Endothelial cell of umbilical vein (primary cell): Measurements from ENCODE around the gene CENPP. TPM values are rescaled to one million over a fixed set of nuclear protein-coding genes. Genes with fewer than 3 reads are reported as not detected.
A peak's percentile ranks its signal among the peaks of the same experiment; 100 is the strongest.

Experiments used
- BruUV-seq: library from RNA; stranded (reverse); fragments of 400-500 nt; replicated peaks from 2 replicates; lab custom pipeline; 2021; lab: Mats Ljungman, UMichigan
- CTCF ChIA-PET: fragments of 300-600, 350-600 bp; sonication (Branson Sonifier 250); formaldehyde crosslinking; loops from one replicate; lab custom pipeline; 2021; ENCODE audit warnings: antibody characterized with exemption, inconsistent platforms; lab: Charles Lee
- POLR2A ChIA-PET: fragments of 300-600, 350-600 bp; sonication (Branson Sonifier 250); formaldehyde crosslinking; loops from one replicate; lab custom pipeline; 2021; ENCODE audit warnings: antibody characterized with exemption, inconsistent platforms; lab: Charles Lee
- DNase-seq: peaks from one replicate; pipeline ENCODE4 v3.0.0-alpha.2; 2011; ENCODE audit warnings: low read depth, low spot score
- FAIRE-seq: peaks from 2 replicates; lab custom pipeline; 2011; peaks lifted over from hg19 to GRCh38; lab: Jason Lieb, UNC
- H2AFZ ChIP-seq: 2 replicates; pipeline ENCODE4 v1.6.0; 2012; ENCODE audit warnings: low read depth, low read length, control low read depth, inconsistent platforms
- H3K27ac ChIP-seq: 2 replicates; pipeline ENCODE4 v1.5.1; 2011; ENCODE audit warnings: low read depth, mild to moderate bottlenecking, control low read depth, low read length, moderate library complexity; ENCODE audit not compliant: insufficient read depth
- H3K27me3 ChIP-seq, 2 experiments: 2 replicates each; pipeline versions ENCODE4 v1.6.0 to v1.6.1; 2011; ENCODE audit warnings: low read length in 2 of 2, mixed read lengths in 1 of 2; ENCODE audit not compliant: control insufficient read depth in 2 of 2, insufficient read depth in 2 of 2
- H3K36me3 ChIP-seq, 2 experiments: 2 replicates in 1 of 2; 3 replicates in 1 of 2; pipeline ENCODE4 v1.5.1; 2011; ENCODE audit warnings: low read length in 2 of 2, mild to moderate bottlenecking in 1 of 2, moderate library complexity in 1 of 2; ENCODE audit not compliant: control insufficient read depth in 2 of 2, insufficient read depth in 2 of 2; ENCODE audit errors: extremely low read depth in 1 of 2
- H3K4me1 ChIP-seq: 3 replicates; pipeline ENCODE4 v1.5.1; 2011; ENCODE audit warnings: mild to moderate bottlenecking, low read length; ENCODE audit not compliant: control insufficient read depth, insufficient read depth; ENCODE audit errors: extremely low read depth
- H3K4me2 ChIP-seq: 2 replicates; pipeline ENCODE4 v1.6.1; 2011; ENCODE audit warnings: low read length, control low read depth, mixed read lengths; ENCODE audit not compliant: insufficient read depth
- H3K4me3 ChIP-seq, 3 experiments: fragments of 200-600 bp in 1 of 3; sonication (generic), shearing (Covaris generic) in 1 of 3; replicated peaks in 1 of 3; 2 replicates each; pipeline ENCODE4 v1.5.1; 2011 to 2016; ENCODE audit warnings: control low read depth in 3 of 3, low read length in 3 of 3, mild to moderate bottlenecking in 2 of 3, inconsistent platforms in 1 of 3, low read depth in 1 of 3, moderate library complexity in 1 of 3; ENCODE audit not compliant: insufficient read depth in 1 of 3
- H3K79me2 ChIP-seq: 2 replicates; pipeline ENCODE4 v1.6.0; 2012; ENCODE audit warnings: low read length, inconsistent platforms; ENCODE audit not compliant: control insufficient read depth, insufficient read depth
- H3K9ac ChIP-seq: replicated peaks from 2 replicates; pipeline ENCODE3; 2011; ENCODE audit warnings: low read length, control low read depth; ENCODE audit not compliant: insufficient read depth; ENCODE audit errors: extremely low read depth
- H3K9me1 ChIP-seq: replicated peaks from 3 replicates; pipeline ENCODE4 v1.6.0; 2011; ENCODE audit warnings: mild to moderate bottlenecking, low read length; ENCODE audit not compliant: control insufficient read depth, insufficient read depth; ENCODE audit errors: extremely low read depth
- H3K9me3 ChIP-seq: replicated peaks from 2 replicates; pipeline ENCODE4 v1.5.1; 2012; ENCODE audit warnings: low read length, inconsistent platforms; ENCODE audit not compliant: control insufficient read depth, insufficient read depth
- H4K20me1 ChIP-seq: replicated peaks from 2 replicates; pipeline ENCODE3; 2011; ENCODE audit warnings: mild to moderate bottlenecking, low read length; ENCODE audit not compliant: control insufficient read depth, insufficient read depth; ENCODE audit errors: extremely low read depth
- CTCF ChIP-seq, 2 donors: IDR thresholded peaks; 1 replicate in 1 of 2; 2 replicates in 1 of 2; pipeline ENCODE4 v1.5.1; 2011; ENCODE audit warnings: low read length in 2 of 2, mild to moderate bottlenecking in 2 of 2, moderate library complexity in 2 of 2, control low read depth in 1 of 2, inconsistent platforms in 1 of 2, low read depth in 1 of 2; ENCODE audit not compliant: insufficient read depth in 1 of 2; ENCODE audit errors: extremely low read depth in 1 of 2
- EZH2 ChIP-seq: IDR thresholded peaks from 2 replicates; pipeline ENCODE4 v1.6.1; 2012; ENCODE audit warnings: borderline replicate concordance, low read depth, mild to moderate bottlenecking, moderate library complexity, low read length, inconsistent platforms; ENCODE audit not compliant: severe bottlenecking
- FOS ChIP-seq: IDR thresholded peaks from 2 replicates; pipeline ENCODE4 v1.6.1; 2011; ENCODE audit warnings: mild to moderate bottlenecking, low read length, moderate library complexity, borderline replicate concordance; ENCODE audit not compliant: insufficient read depth
- GATA2 ChIP-seq: IDR thresholded peaks from 2 replicates; pipeline ENCODE4 v1.7.0; 2011; ENCODE audit warnings: low read depth, mild to moderate bottlenecking, moderate library complexity, mixed read lengths, low read length; ENCODE audit not compliant: insufficient read length, insufficient read depth
- JUN ChIP-seq: IDR thresholded peaks from 2 replicates; pipeline ENCODE4 v1.6.1; 2011; ENCODE audit warnings: borderline replicate concordance, low read depth; ENCODE audit not compliant: insufficient read length, insufficient read depth
- MAX ChIP-seq: IDR thresholded peaks from 2 replicates; pipeline ENCODE4 v1.6.1; 2011; ENCODE audit not compliant: insufficient read depth, insufficient read length
- MYC ChIP-seq: IDR thresholded peaks from one replicate; pipeline ENCODE4 v1.6.1; 2011; ENCODE audit warnings: mild to moderate bottlenecking, low read depth, low read length
- POLR2A ChIP-seq: IDR thresholded peaks from 2 replicates; pipeline ENCODE4 v1.6.1; 2012; ENCODE audit warnings: low read depth, mild to moderate bottlenecking, control low read depth, low read length
- POLR2AphosphoS5 ChIP-seq: IDR thresholded peaks from 2 replicates; pipeline ENCODE4 v1.6.1; 2012; ENCODE audit warnings: low read depth, mild to moderate bottlenecking, control low read depth, low read length, moderate library complexity; ENCODE audit not compliant: insufficient read depth
- dilution Hi-C: fragments of 300-500 bp; cut with MboI; formaldehyde crosslinking; loops from one replicate; pipeline ENCODE4 v1.15.0; 2019; ENCODE audit warnings: low sequenced_read_pairs; ENCODE audit not compliant: extremely low pct_ligation_motif_present
- intact Hi-C: fragments of 100-400 bp; cut with micrococcal nuclease; formaldehyde crosslinking; loops from one replicate; pipeline ENCODE4 v1.10.0; 2022
- polyA plus RNA-seq, 4 experiments: library from polyadenylated mRNA; depleted of rRNA in 3 of 4; stranded (reverse) in 3 of 4; unstranded in 1 of 4; fragments of >200 nt; gene quantifications; 2 replicates each; pipeline versions ENCODE4 v1.2.1 to v1.2.3, GENCODE V29; 2011 to 2012; ENCODE audit warnings: missing spikeins in 1 of 4
- total RNA-seq: library from RNA; stranded (reverse); gene quantifications from 2 replicates; pipeline ENCODE4 v1.2.3, GENCODE V29; 2021

The CENPP gene
- total and polyA plus RNA-seq, 2 donors (not counting 3 experiments of a cell fraction or from before 2014, with no cell fraction given) = 1.2 to 12.0 TPM

GRCh38 chr9:92290785-92291429 is 34.8 kb upstream of the CENPP start:
- Histone ChIP-seq H3K4me3 (no peak overlapping the region), H3K27ac (no peak overlapping the region), H4K20me1 (no peaks in the 10 kb centered on the region), H3K36me3 (peaks cover 0 to 16% of the 10 kb centered on the region in 2 experiments), H3K27me3 (no peaks in the 10 kb centered on the region), H3K4me1 (peaks cover 23% of the 10 kb centered on the region), H3K4me2 (peak overlapping the region; percentile 97), H3K9ac (no peak overlapping the region), H2AFZ (no peak overlapping the region), H3K9me3 (no peaks in the 10 kb centered on the region), H3K9me1 (no peaks in the 10 kb centered on the region), H3K79me2 (peaks cover 65% of the 10 kb centered on the region)
- intact Hi-C loops (loop anchor here (10.0 kb wide), 1 partner anchor 414 kb away; no protein-coding TSS in a partner anchor), dilution Hi-C loops (no loop called here)
- TF ChIP-seq GATA2 = no peak
- TF ChIP-seq JUN = no peak
- TF ChIP-seq MAX = no peak
- no peak for TF ChIP-seq POLR2AphosphoS5
- no peak for TF ChIP-seq FOS
- no peak for TF ChIP-seq CTCF (IDR thresholded peaks at IDR 0.05; ENCODE audit: extremely low read depth in 1 of 2, insufficient read depth in 1 of 2, low read depth in 1 of 2, low read length in 2 of 2)
- TF ChIP-seq EZH2 = no peak
- TF ChIP-seq MYC = no peak
- no peak for TF ChIP-seq POLR2A
- ChIA-PET POLR2A (no interaction called here), CTCF (interaction anchor here (1.0 to 1.3 kb wide), 5 partner anchors 11 to 151 kb away, joined by 3 read pairs; no protein-coding TSS in a partner anchor)
- DNase-seq = no peak
- no TSS peak for BruUV-seq
- no peak for FAIRE-seq
